GM12891 (cell line): Measurements from ENCODE around the gene AP1M2.

Experiments
- POLR2A ChIP-seq: IDR thresholded peaks from 2 replicates; pipeline ENCODE4 v1.6.1; 2011; ENCODE audit warnings: low read depth, low read length, control low read depth
- TAF1 ChIP-seq: IDR thresholded peaks from 2 replicates; pipeline ENCODE4 v1.6.1; 2011; ENCODE audit warnings: low read depth, low read length, control low read depth

DNA sequence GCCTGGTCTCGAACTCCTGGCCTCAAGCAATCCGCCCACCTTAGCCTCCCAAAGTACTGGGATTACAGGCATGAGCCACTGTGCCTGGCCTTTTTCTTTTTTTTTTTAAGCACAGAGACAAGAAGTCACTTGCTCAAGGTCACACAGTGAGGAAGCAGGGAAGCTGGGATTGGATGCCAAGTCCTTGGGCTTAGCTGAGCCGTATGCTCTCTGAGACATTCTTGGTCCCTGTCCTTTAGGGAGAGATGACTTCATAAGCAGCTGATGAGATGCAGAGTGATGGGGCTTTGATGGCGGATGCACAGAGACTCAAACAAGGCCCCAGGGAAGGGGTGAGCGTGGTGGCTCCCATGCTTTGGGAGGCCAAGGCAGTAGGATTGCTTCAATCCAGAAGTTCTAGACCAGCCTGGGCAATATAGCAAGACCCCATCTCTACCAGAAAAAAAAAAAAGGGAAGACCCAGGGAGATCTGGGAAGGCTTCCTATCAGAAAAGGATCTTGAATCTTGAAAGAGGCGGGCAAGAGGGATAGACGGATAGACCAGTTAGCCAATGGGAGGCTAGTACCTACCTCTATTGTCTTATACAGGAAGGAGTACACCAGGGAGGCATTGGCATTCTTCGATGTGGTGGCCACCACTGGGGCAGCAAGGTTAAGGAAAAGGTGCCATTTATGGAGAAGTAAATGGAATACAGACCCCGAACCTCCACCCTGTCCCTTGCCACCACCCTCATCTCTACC is 3.9 kb downstream of the AP1M2 start:
- no peak for TF ChIP-seq POLR2A
- no peak for TF ChIP-seq TAF1
